ENCODE data around the gene MILR1.

The MILR1 gene

DNA sequence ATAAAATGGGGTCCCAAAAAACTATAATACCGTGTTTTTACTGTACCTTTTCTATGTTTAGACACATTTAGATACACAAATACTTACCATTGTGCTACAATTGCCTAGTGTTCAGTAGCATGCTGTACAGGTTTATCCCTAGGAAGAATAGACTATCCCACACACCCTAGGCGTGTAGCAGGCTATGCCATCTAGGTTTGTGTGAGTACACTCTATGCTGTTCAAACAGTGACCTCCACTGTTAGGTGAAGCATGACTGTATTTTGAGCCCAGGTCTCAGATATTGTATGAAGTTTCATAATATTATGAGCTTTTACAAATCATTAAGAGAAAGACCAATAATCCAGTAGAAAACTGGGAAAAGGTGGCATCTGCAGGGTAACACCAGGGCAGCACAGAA lies 23.6 kb downstream of the MILR1 start:
- TF ChIP-seq, protein P1, sequence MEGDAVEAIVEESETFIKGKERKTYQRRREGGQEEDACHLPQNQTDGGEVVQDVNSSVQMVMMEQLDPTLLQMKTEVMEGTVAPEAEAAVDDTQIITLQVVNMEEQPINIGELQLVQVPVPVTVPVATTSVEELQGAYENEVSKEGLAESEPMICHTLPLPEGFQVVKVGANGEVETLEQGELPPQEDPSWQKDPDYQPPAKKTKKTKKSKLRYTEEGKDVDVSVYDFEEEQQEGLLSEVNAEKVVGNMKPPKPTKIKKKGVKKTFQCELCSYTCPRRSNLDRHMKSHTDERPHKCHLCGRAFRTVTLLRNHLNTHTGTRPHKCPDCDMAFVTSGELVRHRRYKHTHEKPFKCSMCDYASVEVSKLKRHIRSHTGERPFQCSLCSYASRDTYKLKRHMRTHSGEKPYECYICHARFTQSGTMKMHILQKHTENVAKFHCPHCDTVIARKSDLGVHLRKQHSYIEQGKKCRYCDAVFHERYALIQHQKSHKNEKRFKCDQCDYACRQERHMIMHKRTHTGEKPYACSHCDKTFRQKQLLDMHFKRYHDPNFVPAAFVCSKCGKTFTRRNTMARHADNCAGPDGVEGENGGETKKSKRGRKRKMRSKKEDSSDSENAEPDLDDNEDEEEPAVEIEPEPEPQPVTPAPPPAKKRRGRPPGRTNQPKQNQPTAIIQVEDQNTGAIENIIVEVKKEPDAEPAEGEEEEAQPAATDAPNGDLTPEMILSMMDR (IDR thresholded peaks at IDR 0.05; ENCODE audit: low read depth, low read length), result no peak
- no peak for DNase-seq (ENCODE audit: low read depth in 2 of 2)
- H3K4me3 ChIP-seq (replicated peaks in 1 of 2; ENCODE audit: low read depth in 2 of 2, low read length in 2 of 2), result no peak overlapping the region

DNA sequence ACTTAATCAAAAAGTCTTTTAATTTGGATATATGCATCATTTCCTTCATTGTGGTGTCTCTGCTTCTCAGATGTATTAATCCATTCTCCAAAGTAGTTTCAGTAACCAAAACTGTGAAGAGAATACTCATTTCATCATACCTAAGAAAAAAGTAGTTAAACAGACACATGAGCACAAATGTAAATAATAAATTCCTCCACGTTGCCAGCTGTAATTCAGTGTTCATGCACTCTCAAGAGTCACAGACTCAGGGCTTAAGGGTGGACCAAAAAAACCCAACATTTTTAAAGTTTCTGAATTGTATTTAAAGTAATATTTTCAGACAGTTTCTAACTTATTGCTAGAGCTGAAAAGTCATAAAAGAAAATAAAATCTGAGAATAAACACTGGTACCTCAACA lies 28.9 kb downstream of the MILR1 start:
- DNase-seq (ENCODE audit: low read depth in 2 of 2), result no peak
- no peak overlapping the region for H3K4me3 ChIP-seq (replicated peaks in 1 of 2; ENCODE audit: low read depth in 2 of 2, low read length in 2 of 2)
- TF ChIP-seq, protein P1 (IDR thresholded peaks at IDR 0.05; ENCODE audit: low read depth, low read length), result no peak

DNA sequence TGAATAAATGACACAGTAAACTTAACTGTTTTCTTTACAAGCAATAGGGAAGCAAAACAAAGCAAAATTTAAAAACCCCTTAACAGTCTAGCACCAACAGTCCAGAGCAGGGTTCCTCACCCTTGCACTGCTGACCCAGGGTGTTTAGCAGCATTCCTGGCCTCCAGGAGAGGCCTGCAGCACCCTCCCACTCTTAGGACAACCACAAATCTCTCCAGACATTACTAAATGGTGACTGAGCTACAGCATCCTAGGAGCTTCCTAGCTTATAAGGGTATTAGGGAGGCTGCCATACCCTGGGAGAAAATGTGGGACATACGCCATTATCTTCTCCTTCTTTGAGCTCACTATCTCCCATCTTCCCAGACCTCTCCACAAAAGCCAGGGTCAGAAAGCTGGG lies 32.0 kb downstream of the MILR1 start:
- no peak for DNase-seq (ENCODE audit: low read depth in 2 of 2)
- no peak overlapping the region for H3K4me3 ChIP-seq (replicated peaks in 1 of 2; ENCODE audit: low read depth in 2 of 2, low read length in 2 of 2)
- TF ChIP-seq, protein P1 (IDR thresholded peaks at IDR 0.05; ENCODE audit: low read depth, low read length), result no peak

DNA sequence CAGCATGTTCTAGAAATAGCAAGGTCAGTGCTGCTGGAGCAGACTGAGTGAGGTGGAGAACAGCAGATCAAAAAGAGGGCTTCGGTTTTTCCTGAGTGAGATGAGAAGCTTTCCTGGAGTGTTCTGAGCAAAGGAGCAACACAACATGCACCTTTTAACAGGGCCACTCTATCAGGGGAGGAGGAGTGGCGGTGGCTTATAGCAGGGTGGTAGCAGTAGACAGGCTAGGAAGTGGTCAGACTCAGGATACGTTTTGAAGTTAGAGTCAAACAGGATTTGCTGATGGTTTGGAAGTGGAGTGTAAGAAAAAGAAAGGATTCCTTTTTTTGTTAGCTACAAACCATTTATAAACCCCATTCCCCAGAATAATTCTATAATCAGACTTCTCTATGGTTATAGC lies 35.5 kb downstream of the MILR1 start:
- H3K4me3 ChIP-seq (replicated peaks in 1 of 2; ENCODE audit: low read depth in 2 of 2, low read length in 2 of 2), result no peak overlapping the region
- DNase-seq (ENCODE audit: low read depth in 2 of 2), result no peak

DNA sequence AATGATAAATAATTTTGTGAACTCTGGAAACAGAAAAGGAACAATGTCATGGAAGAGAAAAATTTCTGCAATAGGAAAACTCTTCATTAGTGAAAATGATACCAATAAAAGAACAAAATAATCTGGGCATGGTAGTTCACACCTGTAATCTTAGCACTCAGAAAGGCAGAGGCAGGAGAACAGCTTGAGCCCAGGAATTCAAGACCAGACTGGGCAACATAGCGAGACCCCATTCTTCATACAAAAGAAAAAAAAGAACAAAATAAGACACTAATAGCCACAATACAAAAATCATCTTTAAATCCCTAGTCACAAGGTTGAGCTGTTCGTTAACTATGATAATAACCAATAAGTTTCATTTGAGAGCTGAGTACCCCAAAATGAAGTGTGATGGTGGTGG lies 39.4 kb downstream of the MILR1 start:
- H3K4me3 ChIP-seq (replicated peaks in 1 of 2; ENCODE audit: low read depth in 2 of 2, low read length in 2 of 2), result no peak overlapping the region
- TF ChIP-seq, protein P1 (IDR thresholded peaks at IDR 0.05; ENCODE audit: low read depth, low read length), result no peak
- DNase-seq (ENCODE audit: low read depth in 2 of 2), result no peak

More for the DNA sequence above, 35.5 kb downstream of the MILR1 start:
- TF ChIP-seq, protein P1 (IDR thresholded peaks at IDR 0.05; ENCODE audit: low read depth, low read length), result no peak

DNA sequence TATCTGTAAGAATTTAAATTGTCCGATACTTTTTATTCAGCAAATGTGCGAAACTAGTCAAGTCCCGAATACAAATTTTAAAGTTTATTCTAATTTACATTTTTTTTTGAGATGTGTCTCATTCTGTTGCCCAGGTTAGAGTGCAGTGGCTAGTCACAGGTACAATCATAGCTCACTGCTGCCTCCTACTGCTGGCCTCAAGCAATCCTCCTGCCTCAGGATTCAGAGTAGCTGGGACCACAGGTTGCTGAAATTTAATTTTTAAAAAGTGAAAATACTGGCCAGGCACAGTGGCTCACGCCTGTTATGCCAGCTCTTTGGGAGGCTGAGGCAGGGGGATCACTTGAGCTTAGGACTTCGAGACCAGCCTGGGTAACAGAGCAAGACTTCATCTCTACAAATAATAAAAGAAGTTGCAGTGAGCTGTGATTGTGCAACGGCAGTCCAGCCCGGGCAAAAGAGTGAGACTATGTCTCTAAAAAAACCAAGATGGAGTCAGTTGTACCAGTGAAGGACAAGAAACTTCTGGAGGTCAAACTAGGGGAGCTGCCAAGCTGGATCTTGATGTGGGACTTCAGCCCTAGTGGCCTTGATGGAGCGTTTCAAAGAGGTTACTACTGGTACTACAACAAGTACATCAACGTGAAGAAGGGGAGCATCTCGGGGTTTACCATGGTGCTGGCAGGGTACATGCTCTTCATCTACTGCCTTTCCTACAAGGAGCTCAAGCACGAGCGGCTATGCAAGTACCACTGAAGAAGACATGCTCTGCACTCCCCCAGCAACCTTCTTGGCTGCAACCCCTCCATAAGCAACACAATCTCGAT lies 42.3 kb downstream of the MILR1 start:
- TF ChIP-seq, protein P1 (IDR thresholded peaks at IDR 0.05; ENCODE audit: low read depth, low read length), result peak; percentile 83
- H3K4me3 ChIP-seq (replicated peaks in 1 of 2; ENCODE audit: low read depth in 2 of 2, low read length in 2 of 2), result no peak overlapping the region
- peak; percentile 66 to 72 for DNase-seq (ENCODE audit: low read depth in 2 of 2)
